Measurements from ENCODE around the gene ZSCAN10.
A peak's percentile ranks its signal among the peaks of the same experiment; 100 is the strongest.
"Not testable (repeated sequence)": the region's sequence is repeated elsewhere in the genome, so short reads cannot be mapped to it uniquely, and the experiment has no call there.

Gene ZSCAN10

DNA sequence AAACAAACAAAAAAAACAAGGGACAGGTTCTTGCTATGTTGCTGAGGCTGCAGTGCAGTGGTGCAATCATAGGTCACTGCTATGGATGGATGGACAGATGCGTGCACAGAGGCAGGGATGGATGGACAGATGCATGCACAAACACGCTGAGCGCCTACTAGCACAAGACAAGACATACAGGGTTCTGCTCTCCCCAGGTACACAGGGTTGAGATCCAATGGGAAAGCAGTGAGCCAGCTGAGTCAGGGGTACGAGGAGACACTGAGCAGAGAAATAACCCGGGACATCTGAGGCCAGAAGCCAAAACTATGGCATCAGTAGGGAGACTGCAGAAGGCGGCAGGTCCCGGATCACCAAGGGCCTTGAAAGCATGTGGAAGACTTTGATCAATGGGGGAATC is 27.4 kb downstream of the ZSCAN10 start:
- TF ChIP-seq, protein P1, sequence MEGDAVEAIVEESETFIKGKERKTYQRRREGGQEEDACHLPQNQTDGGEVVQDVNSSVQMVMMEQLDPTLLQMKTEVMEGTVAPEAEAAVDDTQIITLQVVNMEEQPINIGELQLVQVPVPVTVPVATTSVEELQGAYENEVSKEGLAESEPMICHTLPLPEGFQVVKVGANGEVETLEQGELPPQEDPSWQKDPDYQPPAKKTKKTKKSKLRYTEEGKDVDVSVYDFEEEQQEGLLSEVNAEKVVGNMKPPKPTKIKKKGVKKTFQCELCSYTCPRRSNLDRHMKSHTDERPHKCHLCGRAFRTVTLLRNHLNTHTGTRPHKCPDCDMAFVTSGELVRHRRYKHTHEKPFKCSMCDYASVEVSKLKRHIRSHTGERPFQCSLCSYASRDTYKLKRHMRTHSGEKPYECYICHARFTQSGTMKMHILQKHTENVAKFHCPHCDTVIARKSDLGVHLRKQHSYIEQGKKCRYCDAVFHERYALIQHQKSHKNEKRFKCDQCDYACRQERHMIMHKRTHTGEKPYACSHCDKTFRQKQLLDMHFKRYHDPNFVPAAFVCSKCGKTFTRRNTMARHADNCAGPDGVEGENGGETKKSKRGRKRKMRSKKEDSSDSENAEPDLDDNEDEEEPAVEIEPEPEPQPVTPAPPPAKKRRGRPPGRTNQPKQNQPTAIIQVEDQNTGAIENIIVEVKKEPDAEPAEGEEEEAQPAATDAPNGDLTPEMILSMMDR (IDR thresholded peaks at IDR 0.05; ENCODE audit: extremely low read depth, insufficient read depth, missing control alignments), result no peak
- in situ Hi-C loops (cut with MboI; ENCODE audit: low pct_unique_long_range_greater_than_20kb, low sequenced_read_pairs, unreplicated experiment), result no loop called here
- DNase-seq (ENCODE audit: low spot score), result no peak

DNA sequence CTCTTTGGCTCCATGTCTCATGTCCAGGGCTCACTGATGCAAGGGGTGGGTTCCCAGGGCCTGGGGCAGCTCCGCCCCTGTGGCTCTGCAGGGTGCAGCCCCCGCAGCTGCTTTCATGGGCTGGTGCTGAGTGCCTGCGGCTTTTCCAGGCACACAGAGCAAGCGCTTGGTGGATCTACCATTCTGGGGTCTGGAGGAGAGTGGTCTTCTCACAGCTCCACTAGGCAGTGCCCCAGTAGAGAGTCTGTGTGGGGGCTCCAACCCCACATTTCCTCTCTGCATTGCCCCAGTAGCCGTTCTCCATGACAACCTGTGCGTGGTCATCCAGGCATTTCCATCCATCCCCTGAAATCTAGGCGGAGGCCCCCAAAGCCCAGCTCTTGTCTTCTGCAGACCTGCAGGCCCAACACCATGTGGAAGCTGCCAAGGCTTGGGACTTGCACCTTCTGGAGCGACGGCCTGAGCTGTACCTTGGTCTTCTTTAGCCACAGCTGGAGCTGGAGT is 28.4 kb downstream of the ZSCAN10 start:
- in situ Hi-C loops (cut with MboI; ENCODE audit: low pct_unique_long_range_greater_than_20kb, low sequenced_read_pairs, unreplicated experiment), result no loop called here
- TF ChIP-seq, protein P1 (IDR thresholded peaks at IDR 0.05; ENCODE audit: extremely low read depth, insufficient read depth, missing control alignments), result no peak
- DNase-seq (ENCODE audit: low spot score), result no peak

GRCh38 chr16:3069146-3069545 is 29.9 kb downstream of the ZSCAN10 start:
- not testable (repeated sequence) for DNase-seq (ENCODE audit: low spot score)
- in situ Hi-C loops (cut with MboI; ENCODE audit: low pct_unique_long_range_greater_than_20kb, low sequenced_read_pairs, unreplicated experiment), result loop anchor here (10.0 kb wide), 1 partner anchor 96 kb away; no protein-coding TSS in a partner anchor

DNA sequence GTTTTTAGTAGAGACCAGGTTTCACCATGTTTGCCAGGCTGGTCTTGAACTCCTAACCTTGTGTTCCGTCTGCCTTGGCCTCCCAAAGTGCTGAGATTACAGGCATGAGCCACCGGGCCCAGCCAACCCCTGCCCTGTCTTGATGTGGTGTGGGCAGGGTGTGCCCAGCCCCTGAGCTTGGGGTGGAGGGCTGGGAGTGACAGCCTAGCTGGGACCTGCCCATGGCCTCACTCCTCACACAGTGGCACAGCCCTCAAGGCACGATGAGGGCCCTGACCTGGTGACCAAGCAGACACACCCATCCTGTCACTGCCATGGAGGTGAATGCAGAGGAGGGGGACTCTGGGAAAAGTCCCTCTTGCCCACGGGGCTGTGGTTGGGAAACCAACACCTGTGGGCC is 30.6 kb downstream of the ZSCAN10 start:
- in situ Hi-C loops (cut with MboI; ENCODE audit: low pct_unique_long_range_greater_than_20kb, low sequenced_read_pairs, unreplicated experiment), result loop anchor here (10.0 kb wide), 1 partner anchor 96 kb away; no protein-coding TSS in a partner anchor
- TF ChIP-seq, protein P1 (IDR thresholded peaks at IDR 0.05; ENCODE audit: extremely low read depth, insufficient read depth, missing control alignments), result no peak
- DNase-seq (ENCODE audit: low spot score), result no peak

- in situ Hi-C loops (cut with MboI; ENCODE audit: low pct_unique_long_range_greater_than_20kb, low sequenced_read_pairs, unreplicated experiment), result loop anchor here (10.0 kb wide), 1 partner anchor 98 kb away; no protein-coding TSS in a partner anchor
- TF ChIP-seq, protein P1 (IDR thresholded peaks at IDR 0.05; ENCODE audit: extremely low read depth, insufficient read depth, missing control alignments), result no peak
- no peak for DNase-seq (ENCODE audit: low spot score)
Observed at GRCh38 chr16:3066440-3066748, 32.7 kb downstream of the ZSCAN10 start.

- in situ Hi-C loops (cut with MboI; ENCODE audit: low pct_unique_long_range_greater_than_20kb, low sequenced_read_pairs, unreplicated experiment), result loop anchor here (10.0 kb wide), 1 partner anchor 99 kb away; no protein-coding TSS in a partner anchor
- peak; percentile 27 for DNase-seq (ENCODE audit: low spot score)
- TF ChIP-seq, protein P1 (IDR thresholded peaks at IDR 0.05; ENCODE audit: extremely low read depth, insufficient read depth, missing control alignments), result no peak
Observed at GRCh38 chr16:3065742-3066439, 33.2 kb downstream of the ZSCAN10 start.

GRCh38 chr16:3065069-3065741 is 33.9 kb downstream of the ZSCAN10 start, which contains the start of gene IL32:
Gene IL32, plus strand, starts transcription at chr16:3065640. Its CDS starts 172 bp downstream, at chr16:3065812.
- DNase-seq (ENCODE audit: low spot score), result peak; percentile 69

More at GRCh38 chr16:3065069-3065741, 33.9 kb downstream of the ZSCAN10 start, which contains the start of gene IL32:
- TF ChIP-seq, protein P1 (IDR thresholded peaks at IDR 0.05; ENCODE audit: extremely low read depth, insufficient read depth, missing control alignments), result no peak
- in situ Hi-C loops (cut with MboI; ENCODE audit: low pct_unique_long_range_greater_than_20kb, low sequenced_read_pairs, unreplicated experiment), result loop anchor here (10.0 kb wide), 1 partner anchor 100 kb away; no protein-coding TSS in a partner anchor

Data from GM13977 (cell line).